ENCODE data around the gene FIBCD1.
"Not testable (repeated sequence)": the region's sequence is repeated elsewhere in the genome, so short reads cannot be mapped to it uniquely, and the experiment has no call there.

The FIBCD1 gene

DNA sequence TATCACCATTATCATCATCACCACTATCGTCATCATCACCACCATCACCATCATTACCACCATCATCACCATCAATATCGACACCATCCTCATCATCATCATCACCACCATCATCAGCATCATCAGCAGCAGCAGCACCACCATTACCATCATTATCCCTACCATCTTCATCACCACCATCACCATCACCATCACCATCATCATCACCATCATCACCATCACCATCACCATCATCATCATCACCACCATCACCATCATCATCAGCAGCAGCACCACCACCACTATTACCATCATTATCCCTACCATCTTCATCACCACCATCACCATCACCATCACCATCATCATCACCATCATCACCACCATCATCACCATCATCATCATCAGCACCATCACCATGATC is 15.9 kb upstream of the FIBCD1 start:
- DNase-seq (ENCODE audit: low spot score) = not testable (repeated sequence)

DNA sequence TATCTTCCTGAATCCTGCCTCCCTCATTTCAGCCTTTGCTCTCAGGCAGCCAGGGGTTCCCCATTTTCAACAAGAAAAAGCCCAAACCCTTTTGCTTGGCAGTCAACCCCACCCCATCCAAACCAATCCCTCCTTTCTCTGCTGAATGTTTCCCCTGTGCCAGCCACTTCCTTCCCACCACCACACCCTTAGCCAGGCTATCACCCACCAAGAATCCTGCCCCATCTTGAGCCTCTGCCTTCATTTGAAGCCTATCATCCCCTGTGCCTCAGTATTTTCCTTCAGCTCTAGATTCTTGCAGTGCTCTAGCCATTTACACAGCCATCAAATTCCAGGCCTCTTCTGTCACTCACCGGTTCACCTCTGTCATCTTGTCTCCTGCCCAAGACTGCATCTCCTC is 15.3 kb upstream of the FIBCD1 start:
- no peak for DNase-seq (ENCODE audit: low spot score)

DNA sequence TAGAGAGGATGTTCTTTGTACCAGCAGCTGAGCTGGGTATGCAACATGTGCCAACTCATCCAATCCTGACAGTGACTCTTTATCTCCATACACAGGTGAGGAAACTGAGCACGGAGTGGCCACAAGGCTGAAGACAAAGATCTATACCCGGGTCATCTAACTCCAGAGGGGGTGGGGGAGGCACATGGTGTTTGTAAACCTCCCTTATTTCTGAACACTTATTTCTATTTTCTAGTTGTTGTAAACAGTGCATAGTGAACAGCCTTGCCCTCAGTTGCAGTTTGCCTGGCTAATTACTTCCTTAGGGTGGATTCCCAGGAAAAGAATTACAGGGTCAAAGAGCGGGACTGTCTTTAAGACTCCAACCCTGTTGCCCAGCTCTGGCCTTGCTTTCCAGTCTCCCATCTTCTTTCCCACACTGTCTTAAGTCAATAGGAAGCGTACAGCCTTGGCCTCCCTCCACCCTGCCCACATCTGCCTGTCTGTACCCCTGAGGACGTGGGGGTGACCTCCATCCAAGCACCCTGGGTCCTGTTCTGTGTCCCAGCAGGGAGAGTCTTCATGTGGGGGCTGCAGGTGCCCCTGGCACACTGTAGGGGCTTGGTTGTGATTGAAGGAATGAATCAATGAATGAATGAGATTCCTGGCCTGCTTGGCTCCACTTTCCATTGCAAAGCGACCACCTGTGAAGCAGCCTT is 13.2 kb upstream of the FIBCD1 start:
- DNase-seq (ENCODE audit: low spot score) = no peak

DNA sequence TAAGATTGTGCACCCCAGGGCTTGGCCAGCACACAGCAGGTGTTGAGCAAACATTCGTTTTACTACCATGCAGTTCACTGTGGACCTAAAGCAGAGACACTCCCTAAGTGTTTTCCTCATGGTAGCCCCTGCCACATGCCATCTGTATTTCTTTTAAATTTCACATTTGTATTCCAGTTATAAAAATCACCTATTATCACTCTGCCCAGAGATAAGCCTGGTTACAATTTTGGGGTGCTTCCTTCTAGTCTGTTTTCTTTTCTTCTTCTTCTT is 10.9 kb upstream of the FIBCD1 start:
- no peak for DNase-seq (ENCODE audit: low spot score)

GRCh38 chr9:130949188-130950038 is 10.4 kb upstream of the FIBCD1 start:
- DNase-seq (ENCODE audit: low spot score) = no peak

GRCh38 chr9:130948266-130948665 is 9.2 kb upstream of the FIBCD1 start:
- no peak for DNase-seq (ENCODE audit: low spot score)

DNA sequence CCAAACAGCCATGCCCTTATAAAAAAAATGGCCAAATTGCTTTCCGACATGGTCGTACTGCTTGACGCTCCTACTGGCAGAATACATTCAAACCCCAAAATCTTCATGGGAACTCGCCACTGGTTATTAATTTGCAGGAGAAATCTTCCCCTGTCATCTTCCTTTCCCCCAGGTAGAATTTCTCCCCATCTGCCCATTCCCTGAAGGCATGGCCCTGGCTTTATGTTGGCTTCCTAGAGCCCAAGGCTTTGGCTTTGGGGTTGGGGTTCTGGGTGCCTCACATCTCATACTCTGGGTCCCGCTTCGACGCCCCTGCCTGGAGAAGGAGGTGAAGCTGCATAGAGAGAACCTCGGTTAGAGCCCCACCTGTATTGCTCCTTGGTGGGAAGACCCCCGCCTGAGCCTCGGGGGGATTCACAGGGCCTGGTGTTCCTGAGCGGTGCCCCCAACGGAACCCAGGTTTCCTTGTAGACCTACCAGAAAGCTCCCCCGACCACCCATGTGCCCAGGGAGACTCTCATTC is 8.6 kb upstream of the FIBCD1 start:
- no peak for DNase-seq (ENCODE audit: low spot score)

- DNase-seq (ENCODE audit: low spot score) = no peak
Observed at GRCh38 chr9:130946766-130947617, 7.9 kb upstream of the FIBCD1 start.

- no peak for DNase-seq (ENCODE audit: low spot score)
Observed at GRCh38 chr9:130945173-130945572, 6.1 kb upstream of the FIBCD1 start.

DNA sequence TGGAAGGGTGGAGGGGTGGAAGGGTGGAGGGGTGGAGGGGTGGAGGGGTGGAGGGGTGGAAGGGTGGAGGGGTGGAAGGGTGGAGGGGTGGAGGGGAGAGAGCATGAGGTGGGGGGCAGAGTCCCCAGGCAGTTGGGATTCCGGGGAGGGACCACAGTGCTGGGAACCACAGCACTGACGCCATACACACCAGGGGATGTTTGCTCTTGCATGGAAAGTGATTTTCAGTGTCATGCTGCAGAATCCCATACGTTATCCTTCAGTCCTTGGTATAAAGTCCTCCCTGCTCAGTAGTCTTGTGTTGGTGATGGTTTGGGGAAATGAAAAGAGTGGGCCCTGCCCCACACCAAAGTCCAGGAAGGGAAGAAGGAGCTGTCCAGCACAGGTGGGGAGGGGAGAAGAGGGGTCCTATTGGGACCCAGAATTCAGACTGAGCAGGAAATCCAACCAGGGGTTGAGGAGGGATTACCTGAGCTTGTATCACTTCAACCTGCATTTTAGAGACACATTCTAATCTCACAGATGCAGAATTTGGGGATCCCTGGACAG is 5.5 kb upstream of the FIBCD1 start:
- DNase-seq (ENCODE audit: low spot score) = no peak

- DNase-seq (ENCODE audit: low spot score) = no peak
Observed at GRCh38 chr9:130943777-130944176, 4.7 kb upstream of the FIBCD1 start.

DNA sequence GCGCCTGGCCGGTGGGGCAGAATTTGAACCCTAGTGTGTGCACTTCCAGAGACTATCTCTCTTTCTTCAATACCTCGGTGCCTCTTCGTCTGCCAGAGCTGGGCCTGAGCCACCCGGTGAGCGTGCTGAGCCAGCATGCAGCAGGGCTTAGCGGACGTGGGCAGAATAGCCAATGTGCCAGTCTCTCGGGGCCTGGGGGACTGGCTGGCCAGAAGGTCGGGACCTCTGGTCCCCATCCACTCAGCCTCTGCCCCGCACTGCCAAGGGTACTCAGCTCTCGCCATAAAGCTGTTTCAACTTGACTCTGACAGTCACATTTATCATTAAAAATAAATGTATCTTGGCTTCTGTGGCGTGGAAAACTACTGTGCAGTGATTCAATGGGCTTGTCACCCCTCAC is 4.2 kb upstream of the FIBCD1 start:
- DNase-seq (ENCODE audit: low spot score) = no peak

DNA sequence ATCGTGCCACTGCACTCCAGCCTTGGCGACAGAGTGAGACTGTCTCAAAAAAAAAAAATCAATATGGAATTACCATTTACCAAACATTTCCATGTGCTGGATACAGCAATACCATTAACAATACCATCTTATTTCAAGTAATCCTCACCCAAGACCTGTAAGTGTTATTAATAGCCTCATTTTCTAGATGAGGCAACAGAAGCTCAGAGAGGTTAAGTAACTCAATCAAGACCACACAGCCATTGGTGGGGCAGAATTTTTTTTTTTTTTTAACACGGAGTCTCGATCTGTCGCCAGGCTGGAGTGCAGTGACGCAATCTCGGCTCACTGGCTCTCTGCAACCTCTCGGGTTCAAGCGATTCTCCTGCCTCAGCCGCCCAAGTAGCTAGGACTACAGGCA is 3.6 kb upstream of the FIBCD1 start:
- DNase-seq (ENCODE audit: low spot score) = no peak

DNA sequence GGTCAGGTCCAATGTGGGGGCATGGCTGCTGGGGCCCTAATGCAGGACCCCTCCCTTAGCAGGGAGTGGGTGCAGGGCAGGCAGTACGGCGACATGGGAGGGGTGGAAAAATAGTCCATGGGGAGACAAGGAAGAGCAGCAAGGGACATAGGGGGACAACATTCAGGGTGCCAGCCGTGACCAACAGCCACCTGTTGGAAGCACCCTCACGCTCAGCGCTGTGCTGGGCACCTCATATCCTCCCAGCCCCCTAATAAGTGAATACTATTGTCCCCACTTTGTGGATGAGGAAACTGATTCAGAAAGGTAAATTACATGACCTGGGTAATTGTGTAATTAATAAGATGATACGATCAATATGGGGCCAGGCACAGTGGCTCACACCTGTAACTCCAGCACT is 3.0 kb upstream of the FIBCD1 start:
- DNase-seq (ENCODE audit: low spot score) = no peak

DNA sequence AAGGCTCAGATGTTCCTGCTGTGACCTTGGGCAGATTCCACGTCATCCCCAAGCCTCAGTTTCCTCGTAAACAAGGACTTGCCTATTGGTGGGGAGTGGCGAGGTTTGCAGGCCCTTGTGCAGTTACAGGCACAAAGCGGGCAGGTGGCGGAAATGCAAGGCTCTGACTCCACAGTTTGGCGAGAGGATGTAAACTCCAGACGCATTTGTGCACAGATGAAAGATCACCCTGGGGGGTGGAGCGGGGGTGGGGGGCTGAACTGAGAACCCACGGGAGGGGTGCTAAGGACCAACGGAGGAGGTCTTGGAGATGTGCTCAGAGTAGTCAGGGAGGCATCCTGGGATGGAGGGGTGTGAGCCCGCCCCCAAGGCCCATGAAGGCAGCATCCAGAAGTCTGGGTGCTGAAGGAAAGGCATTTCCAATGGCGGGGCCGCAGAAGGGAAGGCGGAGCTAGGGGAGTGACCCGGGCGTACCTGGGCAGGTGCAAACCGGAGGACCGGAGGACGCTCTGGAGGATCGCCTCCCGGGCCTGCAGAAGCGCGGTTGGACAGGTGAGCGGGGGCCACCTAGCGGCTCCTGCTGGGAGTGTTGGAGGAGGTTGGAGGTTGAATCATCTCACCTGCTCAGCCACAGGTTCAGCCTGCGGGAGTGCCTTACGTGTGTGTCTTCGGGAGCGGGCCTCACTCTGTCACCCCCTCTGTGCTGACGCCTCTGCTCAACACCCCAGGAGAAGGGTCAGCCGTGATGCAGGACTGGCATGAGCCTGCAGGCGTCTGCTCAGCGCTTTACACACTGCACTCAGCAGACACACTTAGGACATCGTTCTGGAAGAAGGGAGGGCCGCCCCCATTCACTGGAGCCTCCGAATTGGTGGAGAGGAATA is 1.9 kb upstream of the FIBCD1 start:
- DNase-seq (ENCODE audit: low spot score) = peak; percentile 85

GRCh38 chr9:130940027-130940549 is 1.0 kb upstream of the FIBCD1 start:
- DNase-seq (ENCODE audit: low spot score) = no peak

- DNase-seq (ENCODE audit: low spot score) = no peak
Observed at GRCh38 chr9:130939405-130940026, 469 bp upstream of the FIBCD1 start.

- DNase-seq (ENCODE audit: low spot score) = no peak
Observed at GRCh38 chr9:130938184-130938651, 829 bp downstream of the FIBCD1 start.

DNA sequence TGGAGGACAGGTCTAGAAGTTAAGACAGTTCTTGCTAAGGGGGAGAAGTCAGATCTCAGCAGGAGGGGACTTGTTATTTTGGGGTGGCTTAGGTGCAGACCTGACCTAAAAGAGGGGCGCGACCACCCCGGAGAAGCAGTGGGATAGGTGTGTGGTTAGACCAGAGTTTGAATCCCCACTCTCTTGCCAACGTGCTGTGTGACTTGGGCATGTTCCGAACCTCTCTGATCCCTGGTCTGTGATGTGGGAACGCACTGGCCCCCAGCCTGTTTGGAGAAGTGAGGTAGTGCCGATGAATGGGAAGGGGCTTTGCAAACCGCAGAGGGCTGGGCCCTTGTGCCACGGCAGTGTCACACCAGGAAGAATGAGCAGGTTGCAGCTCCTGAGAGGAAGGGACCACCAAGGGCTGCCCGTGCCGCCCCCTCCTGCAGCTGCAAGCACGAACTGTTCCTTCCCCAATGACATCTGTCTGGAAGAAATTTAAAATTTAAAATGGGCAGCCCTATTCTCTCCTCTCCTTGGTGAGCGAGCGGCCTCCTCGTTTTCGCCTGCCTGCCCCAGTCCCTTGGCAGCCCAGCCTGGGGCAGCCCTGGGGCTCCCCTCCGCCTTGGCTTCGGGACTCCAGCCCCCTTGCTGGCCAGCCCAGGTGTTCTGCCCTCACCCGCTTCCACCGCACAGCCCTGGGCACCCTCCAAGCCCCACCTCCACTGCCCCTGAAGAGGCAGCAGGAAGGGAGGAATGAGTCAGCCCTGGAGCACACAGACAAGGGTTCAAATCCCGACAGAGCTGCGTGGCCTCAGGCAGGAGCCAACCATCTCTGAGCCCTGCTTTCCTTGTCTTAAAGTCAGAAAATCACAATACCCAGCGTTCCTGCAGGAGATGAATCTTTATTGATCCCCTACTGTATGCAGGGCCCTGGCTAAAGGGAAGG is 1.6 kb downstream of the FIBCD1 start:
- no peak for DNase-seq (ENCODE audit: low spot score)
